SK-N-SH treated with all-trans-retinoic acid at 6 μM for 48 hours (cell line): Measurements from ENCODE around the gene EMX1.

ENCODE experiments used
- ISL1 ChIP-seq: fragments of 250-450 bp; sonication (Bioruptor Pico); IDR thresholded peaks from 2 replicates; pipeline ENCODE4 v2.1.2; 2022; ENCODE audit warnings: mild to moderate bottlenecking, moderate library complexity
- OSR1 ChIP-seq: fragments of 250-450 bp; sonication (Bioruptor Pico); IDR thresholded peaks from 2 replicates; pipeline ENCODE4 v1.8.0; 2022; ENCODE audit warnings: moderate library complexity, mild to moderate bottlenecking, inconsistent platforms
- RARB ChIP-seq: fragments of 250-450 bp; sonication (Bioruptor Pico); IDR thresholded peaks from 2 replicates; pipeline ENCODE4 v1.8.0; 2021; ENCODE audit warnings: mild to moderate bottlenecking, moderate library complexity
- SNAI2 ChIP-seq: fragments of 250-450 bp; sonication (Bioruptor Pico); IDR thresholded peaks from 2 replicates; pipeline ENCODE4 v1.5.0; 2020; ENCODE audit warnings: mild to moderate bottlenecking, moderate library complexity
- TCF4 ChIP-seq: fragments of 250-450 bp; sonication (Bioruptor Pico); IDR thresholded peaks from 2 replicates; pipeline ENCODE4 v1.8.0; 2021; ENCODE audit warnings: mild to moderate bottlenecking, moderate library complexity, borderline replicate concordance
- ZC3H10 ChIP-seq: fragments of 250-450 bp; sonication (Bioruptor Pico); IDR thresholded peaks from 2 replicates; pipeline ENCODE4 v1.5.1; 2021; ENCODE audit warnings: mild to moderate bottlenecking, moderate library complexity
- TF ChIP-seq, protein P1 (sequence below): fragments of 250-450 bp; sonication (Bioruptor Pico); IDR thresholded peaks from 2 replicates; pipeline ENCODE4 v1.8.0; 2020; ENCODE audit warnings: mild to moderate bottlenecking, moderate library complexity, borderline replicate concordance

GRCh38 chr2:72954376-72955227, 37.3 kb downstream of the EMX1 start:
- TF ChIP-seq RARB (CRISPR knock-in tag) = no peak
- no peak for TF ChIP-seq SNAI2 (CRISPR knock-in tag)
- no peak for TF ChIP-seq OSR1
- TF ChIP-seq TCF4 (CRISPR knock-in tag) = no peak
- TF ChIP-seq, protein P1, sequence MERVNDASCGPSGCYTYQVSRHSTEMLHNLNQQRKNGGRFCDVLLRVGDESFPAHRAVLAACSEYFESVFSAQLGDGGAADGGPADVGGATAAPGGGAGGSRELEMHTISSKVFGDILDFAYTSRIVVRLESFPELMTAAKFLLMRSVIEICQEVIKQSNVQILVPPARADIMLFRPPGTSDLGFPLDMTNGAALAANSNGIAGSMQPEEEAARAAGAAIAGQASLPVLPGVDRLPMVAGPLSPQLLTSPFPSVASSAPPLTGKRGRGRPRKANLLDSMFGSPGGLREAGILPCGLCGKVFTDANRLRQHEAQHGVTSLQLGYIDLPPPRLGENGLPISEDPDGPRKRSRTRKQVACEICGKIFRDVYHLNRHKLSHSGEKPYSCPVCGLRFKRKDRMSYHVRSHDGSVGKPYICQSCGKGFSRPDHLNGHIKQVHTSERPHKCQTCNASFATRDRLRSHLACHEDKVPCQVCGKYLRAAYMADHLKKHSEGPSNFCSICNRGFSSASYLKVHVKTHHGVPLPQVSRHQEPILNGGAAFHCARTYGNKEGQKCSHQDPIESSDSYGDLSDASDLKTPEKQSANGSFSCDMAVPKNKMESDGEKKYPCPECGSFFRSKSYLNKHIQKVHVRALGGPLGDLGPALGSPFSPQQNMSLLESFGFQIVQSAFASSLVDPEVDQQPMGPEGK (CRISPR knock-in tag) = no peak
- TF ChIP-seq ZC3H10 (CRISPR knock-in tag) = no peak
- no peak for TF ChIP-seq ISL1 (CRISPR knock-in tag)
